Dendritic cell treated with granulocyte-macrophage colony-stimulating factor and Interleukin-4, amounts not matched to agents 40 ng/mL and 50 ng/mL, for 4 days (primary cell): ENCODE measurements around the gene TCF12.

Experiments used
- H3K27ac Mint-ChIP-seq: one replicate; pipeline ENCODE4 v1.8.0; 2022; ENCODE audit warnings: mild to moderate bottlenecking, mixed read lengths
- H3K27me3 Mint-ChIP-seq: one replicate; pipeline ENCODE4 v1.8.0; 2022; ENCODE audit warnings: mild to moderate bottlenecking, mixed read lengths
- H3K36me3 Mint-ChIP-seq: one replicate; pipeline ENCODE4 v1.8.0; 2022; ENCODE audit warnings: low read depth, mixed read lengths
- H3K4me1 Mint-ChIP-seq: one replicate; pipeline ENCODE4 v1.8.0; 2022; ENCODE audit warnings: low read depth, mixed read lengths
- H3K4me3 Mint-ChIP-seq: one replicate; pipeline ENCODE4 v1.8.0; 2022; ENCODE audit warnings: mild to moderate bottlenecking, moderate library complexity, mixed read lengths
- H3K9me3 Mint-ChIP-seq: one replicate; pipeline ENCODE4 v1.8.0; 2022; ENCODE audit warnings: mixed read lengths
- intact Hi-C: fragments of 100-400 bp; cut with micrococcal nuclease; formaldehyde crosslinking; loops from one replicate; pipeline ENCODE4 v1.15.0; 2022

The TCF12 gene

GRCh38 chr15:57334257-57334656, 415.8 kb downstream of the TCF12 start:
- H3K4me3 Mint-ChIP-seq: no peak overlapping the region
- no peak overlapping the region for H3K27ac Mint-ChIP-seq
- intact Hi-C loops: no loop called here
- H3K4me1 Mint-ChIP-seq: peaks cover 9% of the 10 kb centered on the region
- H3K27me3 Mint-ChIP-seq: peaks cover 6% of the 10 kb centered on the region
- no peaks in the 10 kb centered on the region for H3K9me3 Mint-ChIP-seq
- H3K36me3 Mint-ChIP-seq: no peaks in the 10 kb centered on the region

GRCh38 chr15:57335293-57335715, 416.9 kb downstream of the TCF12 start:
- no peak overlapping the region for H3K4me3 Mint-ChIP-seq
- peaks cover 9% of the 10 kb centered on the region for H3K4me1 Mint-ChIP-seq
- intact Hi-C loops: no loop called here
- no peaks in the 10 kb centered on the region for H3K9me3 Mint-ChIP-seq
- H3K27me3 Mint-ChIP-seq: peaks cover 6% of the 10 kb centered on the region
- no peak overlapping the region for H3K27ac Mint-ChIP-seq
- H3K36me3 Mint-ChIP-seq: no peaks in the 10 kb centered on the region

DNA sequence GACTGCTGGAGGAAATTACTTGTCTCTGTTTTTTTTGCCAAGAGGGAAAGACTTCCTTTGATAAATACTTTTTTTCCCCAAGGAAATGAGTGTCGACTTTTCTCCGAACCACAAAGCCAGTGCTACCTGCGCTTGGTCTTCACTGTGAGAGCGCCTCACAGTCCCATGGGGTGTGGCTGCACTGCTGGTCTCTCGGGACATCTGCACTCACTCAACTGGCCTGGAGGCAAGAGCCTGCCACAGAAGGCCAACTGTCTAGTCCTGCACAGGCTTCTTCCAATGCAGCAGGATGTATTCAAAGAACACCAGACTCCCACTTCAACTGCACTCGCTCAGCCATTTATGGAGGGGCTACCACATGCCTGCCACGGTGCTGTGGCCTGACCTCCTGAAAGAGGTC, 417.3 kb downstream of the TCF12 start:
- H3K9me3 Mint-ChIP-seq: no peaks in the 10 kb centered on the region
- no peak overlapping the region for H3K27ac Mint-ChIP-seq
- H3K4me3 Mint-ChIP-seq: no peak overlapping the region
- peaks cover 9% of the 10 kb centered on the region for H3K4me1 Mint-ChIP-seq
- H3K27me3 Mint-ChIP-seq: peaks cover 6% of the 10 kb centered on the region
- intact Hi-C loops: no loop called here
- H3K36me3 Mint-ChIP-seq: no peaks in the 10 kb centered on the region

DNA sequence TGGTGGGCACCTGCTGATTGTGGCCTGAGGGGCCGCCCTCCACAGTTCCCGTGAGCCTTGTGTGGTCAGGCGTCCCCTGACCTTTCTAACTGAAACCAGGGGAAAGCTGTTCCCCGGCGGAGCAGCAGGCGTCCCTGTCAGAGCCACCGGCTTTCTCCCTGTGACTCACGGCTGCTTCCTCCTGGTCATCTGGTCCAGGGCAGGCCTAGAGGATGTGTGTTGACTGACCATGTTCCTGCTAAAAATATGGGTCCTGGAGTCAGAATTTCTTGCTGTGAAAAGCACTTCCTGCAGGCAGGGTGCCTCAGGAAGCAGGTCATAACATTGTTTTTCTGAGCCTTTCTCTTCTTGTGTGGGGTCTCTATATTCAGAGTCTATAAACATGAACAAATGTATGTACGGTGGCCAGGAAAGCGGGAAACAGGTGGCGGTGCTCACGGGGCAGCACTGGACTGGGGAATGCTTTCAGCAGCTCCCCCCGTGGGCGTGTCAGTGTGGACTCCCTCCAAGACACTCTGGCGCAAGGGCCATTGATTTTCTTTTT, 419.5 kb downstream of the TCF12 start:
- peaks cover 9% of the 10 kb centered on the region for H3K4me1 Mint-ChIP-seq
- intact Hi-C loops: no loop called here
- H3K27me3 Mint-ChIP-seq: peaks cover 6% of the 10 kb centered on the region
- H3K9me3 Mint-ChIP-seq: no peaks in the 10 kb centered on the region
- no peaks in the 10 kb centered on the region for H3K36me3 Mint-ChIP-seq
- no peak overlapping the region for H3K4me3 Mint-ChIP-seq
- H3K27ac Mint-ChIP-seq: no peak overlapping the region

GRCh38 chr15:57339321-57339720, 420.9 kb downstream of the TCF12 start:
- H3K27ac Mint-ChIP-seq: peak overlapping the region; percentile 29
- intact Hi-C loops: no loop called here
- peaks cover 6% of the 10 kb centered on the region for H3K27me3 Mint-ChIP-seq
- H3K36me3 Mint-ChIP-seq: no peaks in the 10 kb centered on the region
- H3K9me3 Mint-ChIP-seq: no peaks in the 10 kb centered on the region
- H3K4me3 Mint-ChIP-seq: no peak overlapping the region
- H3K4me1 Mint-ChIP-seq: peaks cover 9% of the 10 kb centered on the region
